H1 (cell line): ENCODE measurements around the gene TPO. TPM values are rescaled to one million over a fixed set of nuclear protein-coding genes. Genes with fewer than 3 reads are reported as not detected.

Experiments
- BRCA1 ChIP-seq: IDR thresholded peaks from 2 replicates; pipeline ENCODE4 v1.6.1; 2012; ENCODE audit warnings: low read depth, low read length, improper control_type of control experiment
- NRF1 ChIP-seq: IDR thresholded peaks from 2 replicates; pipeline ENCODE4 v1.6.1; 2011; ENCODE audit warnings: mild to moderate bottlenecking, low read depth, low read length, improper control_type of control experiment
- SIX5 ChIP-seq: IDR thresholded peaks from 2 replicates; pipeline ENCODE4 v1.6.1; 2011; ENCODE audit warnings: mild to moderate bottlenecking, low read depth, low read length
- TAF1 ChIP-seq: IDR thresholded peaks from 2 replicates; pipeline ENCODE4 v1.6.1; 2011; ENCODE audit warnings: mild to moderate bottlenecking, low read depth, low read length
- TEAD4 ChIP-seq: IDR thresholded peaks from 2 replicates; pipeline ENCODE4 v1.6.1; 2012; ENCODE audit warnings: low read depth, low read length, inconsistent platforms, mixed read lengths
- polyA plus RNA-seq, 7 experiments: library from polyadenylated mRNA; depleted of rRNA in 3 of 7; stranded (reverse) in 5 of 7; unstranded in 2 of 7; fragments of >200 nt in 5 of 7; fragments of 200-250 nt in 2 of 7; gene quantifications; 1 replicate in 5 of 7; 2 replicates in 1 of 7; 4 replicates in 1 of 7; pipeline versions ENCODE4 v1.2.1 to v1.2.3, GENCODE V29; 2011 to 2013; ENCODE audit warnings: missing spikeins in 2 of 7, mixed read lengths in 2 of 7
- total RNA-seq: library from RNA; stranded (reverse); fragmentation: NEBNext Ultra II Directional; extraction: Animal tissue kit (Norgen Biotek cat#: 25700); gene quantifications from 2 replicates; pipeline ENCODE4 v1.2.1, GENCODE V29; 2021
- TF ChIP-seq, protein P1 (sequence below): fragments of 300-600 bp; sonication (generic); IDR thresholded peaks from 2 replicates; pipeline ENCODE4 v1.7.1; 2012; ENCODE audit warnings: low read length, moderate library complexity, mild to moderate bottlenecking, inconsistent platforms; ENCODE audit not compliant: insufficient replicate concordance

The TPO gene
- total and polyA plus RNA-seq, 2 of the 8 experiments (the other 6 are each of a cell fraction or from before 2014, with no cell fraction given), result not detected

DNA sequence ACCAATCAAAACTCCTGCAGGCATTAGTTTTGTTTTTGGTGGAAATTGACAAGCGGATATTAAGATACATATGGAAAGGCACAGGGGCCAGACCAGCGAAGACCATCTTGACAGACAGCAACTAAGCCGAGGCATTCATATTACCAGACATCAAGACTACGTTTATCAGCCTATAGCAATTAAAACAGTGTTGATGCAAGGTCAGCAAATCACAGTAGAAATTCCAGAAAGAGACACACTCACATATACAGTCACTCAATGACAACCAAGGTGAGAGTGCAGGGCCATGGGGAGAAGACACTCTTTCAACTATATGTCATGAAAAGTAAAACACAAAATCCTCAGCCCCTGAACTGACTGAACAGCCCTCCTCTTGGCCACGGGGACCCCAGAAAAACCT lies 164.6 kb downstream of the TPO start (continued):
- TF ChIP-seq, protein P1, sequence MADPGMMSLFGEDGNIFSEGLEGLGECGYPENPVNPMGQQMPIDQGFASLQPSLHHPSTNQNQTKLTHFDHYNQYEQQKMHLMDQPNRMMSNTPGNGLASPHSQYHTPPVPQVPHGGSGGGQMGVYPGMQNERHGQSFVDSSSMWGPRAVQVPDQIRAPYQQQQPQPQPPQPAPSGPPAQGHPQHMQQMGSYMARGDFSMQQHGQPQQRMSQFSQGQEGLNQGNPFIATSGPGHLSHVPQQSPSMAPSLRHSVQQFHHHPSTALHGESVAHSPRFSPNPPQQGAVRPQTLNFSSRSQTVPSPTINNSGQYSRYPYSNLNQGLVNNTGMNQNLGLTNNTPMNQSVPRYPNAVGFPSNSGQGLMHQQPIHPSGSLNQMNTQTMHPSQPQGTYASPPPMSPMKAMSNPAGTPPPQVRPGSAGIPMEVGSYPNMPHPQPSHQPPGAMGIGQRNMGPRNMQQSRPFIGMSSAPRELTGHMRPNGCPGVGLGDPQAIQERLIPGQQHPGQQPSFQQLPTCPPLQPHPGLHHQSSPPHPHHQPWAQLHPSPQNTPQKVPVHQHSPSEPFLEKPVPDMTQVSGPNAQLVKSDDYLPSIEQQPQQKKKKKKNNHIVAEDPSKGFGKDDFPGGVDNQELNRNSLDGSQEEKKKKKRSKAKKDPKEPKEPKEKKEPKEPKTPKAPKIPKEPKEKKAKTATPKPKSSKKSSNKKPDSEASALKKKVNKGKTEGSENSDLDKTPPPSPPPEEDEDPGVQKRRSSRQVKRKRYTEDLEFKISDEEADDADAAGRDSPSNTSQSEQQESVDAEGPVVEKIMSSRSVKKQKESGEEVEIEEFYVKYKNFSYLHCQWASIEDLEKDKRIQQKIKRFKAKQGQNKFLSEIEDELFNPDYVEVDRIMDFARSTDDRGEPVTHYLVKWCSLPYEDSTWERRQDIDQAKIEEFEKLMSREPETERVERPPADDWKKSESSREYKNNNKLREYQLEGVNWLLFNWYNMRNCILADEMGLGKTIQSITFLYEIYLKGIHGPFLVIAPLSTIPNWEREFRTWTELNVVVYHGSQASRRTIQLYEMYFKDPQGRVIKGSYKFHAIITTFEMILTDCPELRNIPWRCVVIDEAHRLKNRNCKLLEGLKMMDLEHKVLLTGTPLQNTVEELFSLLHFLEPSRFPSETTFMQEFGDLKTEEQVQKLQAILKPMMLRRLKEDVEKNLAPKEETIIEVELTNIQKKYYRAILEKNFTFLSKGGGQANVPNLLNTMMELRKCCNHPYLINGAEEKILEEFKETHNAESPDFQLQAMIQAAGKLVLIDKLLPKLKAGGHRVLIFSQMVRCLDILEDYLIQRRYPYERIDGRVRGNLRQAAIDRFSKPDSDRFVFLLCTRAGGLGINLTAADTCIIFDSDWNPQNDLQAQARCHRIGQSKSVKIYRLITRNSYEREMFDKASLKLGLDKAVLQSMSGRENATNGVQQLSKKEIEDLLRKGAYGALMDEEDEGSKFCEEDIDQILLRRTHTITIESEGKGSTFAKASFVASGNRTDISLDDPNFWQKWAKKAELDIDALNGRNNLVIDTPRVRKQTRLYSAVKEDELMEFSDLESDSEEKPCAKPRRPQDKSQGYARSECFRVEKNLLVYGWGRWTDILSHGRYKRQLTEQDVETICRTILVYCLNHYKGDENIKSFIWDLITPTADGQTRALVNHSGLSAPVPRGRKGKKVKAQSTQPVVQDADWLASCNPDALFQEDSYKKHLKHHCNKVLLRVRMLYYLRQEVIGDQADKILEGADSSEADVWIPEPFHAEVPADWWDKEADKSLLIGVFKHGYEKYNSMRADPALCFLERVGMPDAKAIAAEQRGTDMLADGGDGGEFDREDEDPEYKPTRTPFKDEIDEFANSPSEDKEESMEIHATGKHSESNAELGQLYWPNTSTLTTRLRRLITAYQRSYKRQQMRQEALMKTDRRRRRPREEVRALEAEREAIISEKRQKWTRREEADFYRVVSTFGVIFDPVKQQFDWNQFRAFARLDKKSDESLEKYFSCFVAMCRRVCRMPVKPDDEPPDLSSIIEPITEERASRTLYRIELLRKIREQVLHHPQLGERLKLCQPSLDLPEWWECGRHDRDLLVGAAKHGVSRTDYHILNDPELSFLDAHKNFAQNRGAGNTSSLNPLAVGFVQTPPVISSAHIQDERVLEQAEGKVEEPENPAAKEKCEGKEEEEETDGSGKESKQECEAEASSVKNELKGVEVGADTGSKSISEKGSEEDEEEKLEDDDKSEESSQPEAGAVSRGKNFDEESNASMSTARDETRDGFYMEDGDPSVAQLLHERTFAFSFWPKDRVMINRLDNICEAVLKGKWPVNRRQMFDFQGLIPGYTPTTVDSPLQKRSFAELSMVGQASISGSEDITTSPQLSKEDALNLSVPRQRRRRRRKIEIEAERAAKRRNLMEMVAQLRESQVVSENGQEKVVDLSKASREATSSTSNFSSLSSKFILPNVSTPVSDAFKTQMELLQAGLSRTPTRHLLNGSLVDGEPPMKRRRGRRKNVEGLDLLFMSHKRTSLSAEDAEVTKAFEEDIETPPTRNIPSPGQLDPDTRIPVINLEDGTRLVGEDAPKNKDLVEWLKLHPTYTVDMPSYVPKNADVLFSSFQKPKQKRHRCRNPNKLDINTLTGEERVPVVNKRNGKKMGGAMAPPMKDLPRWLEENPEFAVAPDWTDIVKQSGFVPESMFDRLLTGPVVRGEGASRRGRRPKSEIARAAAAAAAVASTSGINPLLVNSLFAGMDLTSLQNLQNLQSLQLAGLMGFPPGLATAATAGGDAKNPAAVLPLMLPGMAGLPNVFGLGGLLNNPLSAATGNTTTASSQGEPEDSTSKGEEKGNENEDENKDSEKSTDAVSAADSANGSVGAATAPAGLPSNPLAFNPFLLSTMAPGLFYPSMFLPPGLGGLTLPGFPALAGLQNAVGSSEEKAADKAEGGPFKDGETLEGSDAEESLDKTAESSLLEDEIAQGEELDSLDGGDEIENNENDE, result no peak
- TF ChIP-seq TEAD4, result no peak
- TF ChIP-seq SIX5, result no peak
- TF ChIP-seq NRF1, result no peak
- no peak for TF ChIP-seq BRCA1
- TF ChIP-seq TAF1, result no peak
- TF ChIP-seq, all 59 proteins: peak for 0
